ENCODE measurements around the gene NR4A3.

DNA sequence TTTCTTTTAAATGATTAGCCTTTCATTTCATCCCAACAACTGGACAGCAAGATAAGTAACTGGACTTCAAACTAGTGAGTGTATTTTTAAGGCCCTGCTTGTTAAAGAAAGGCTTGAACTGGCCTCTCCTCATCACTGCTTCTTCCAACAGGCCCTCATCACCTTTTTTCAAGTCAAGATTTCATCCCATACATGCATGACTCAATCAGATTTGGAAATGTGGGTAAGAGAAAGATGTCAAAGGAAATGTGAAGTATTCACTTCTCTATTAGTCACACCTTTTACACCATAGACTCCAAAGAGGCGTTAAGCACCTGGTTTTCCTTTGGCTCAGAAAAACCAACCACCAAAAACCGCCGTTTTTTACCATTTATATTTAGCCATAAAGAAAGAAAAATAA lies 4.9 kb downstream of the NR4A3 start:
- TF ChIP-seq CTCF (IDR thresholded peaks at IDR 0.05; ENCODE audit: poor library complexity) (no peak), EZH2phosphoT487 (IDR thresholded peaks at IDR 0.05; ENCODE audit: low read depth, severe bottlenecking, unreplicated experiment) (no peak)

Measured in hepatocyte (in vitro differentiated cells).